Thyroid gland (tissue), 4 donors: ENCODE measurements around the gene ACLY. TPM values are rescaled to one million over a fixed set of nuclear protein-coding genes. Genes with fewer than 3 reads are reported as not detected.
"Not testable (repeated sequence)": the region's sequence is repeated elsewhere in the genome, so short reads cannot be mapped to it uniquely, and the experiment has no call there.

ENCODE experiments used
- DNase-seq, 2 donors: peaks; one replicate each; pipeline ENCODE4 v3.0.0-alpha.2; 2019
- H3K27ac ChIP-seq, 3 donors: fragments of 200-600 bp; sonication (generic); 1 replicate in 2 of 3; 2 replicates in 1 of 3; pipeline ENCODE4 v1.5.1; 2016 to 2019; ENCODE audit warnings: mild to moderate bottlenecking in 1 of 3, moderate library complexity in 1 of 3
- H3K27me3 ChIP-seq: fragments of 200-600 bp; sonication (generic); one replicate; pipeline ENCODE4 v1.5.1; 2019
- H3K36me3 ChIP-seq, 2 donors: fragments of 200-600 bp; sonication (generic); one replicate each; pipeline ENCODE4 v1.5.1; 2016 to 2019
- H3K4me1 ChIP-seq, 2 donors: fragments of 200-600 bp; sonication (generic); one replicate each; pipeline ENCODE4 v1.5.1; 2017 to 2019
- H3K4me3 ChIP-seq, 3 donors: fragments of 200-600 bp; sonication (generic); replicated peaks in 1 of 3; 1 replicate in 2 of 3; 2 replicates in 1 of 3; pipeline ENCODE4 v1.5.1; 2016; ENCODE audit warnings: mild to moderate bottlenecking in 1 of 3
- H3K9me3 ChIP-seq: fragments of 200-600 bp; sonication (generic); one replicate; pipeline ENCODE4 v1.5.1; 2017
- CTCF ChIP-seq, 6 experiments: fragments of 200-600 bp in 3 of 6; fragments of 450-650 bp in 3 of 6; sonication (generic) in 3 of 6; IDR thresholded peaks; one replicate each; pipeline ENCODE4 v1.5.1; 2016 to 2019; ENCODE audit warnings: antibody characterized with exemption in 6 of 6, mild to moderate bottlenecking in 2 of 6, inconsistent platforms in 1 of 6, moderate library complexity in 1 of 6
- POLR2A ChIP-seq, 2 donors: fragments of 450-650 bp; IDR thresholded peaks; one replicate each; pipeline ENCODE4 v1.6.1; 2017; ENCODE audit warnings: antibody characterized with exemption in 2 of 2, mild to moderate bottlenecking in 2 of 2, moderate library complexity in 1 of 2
- WGBS, 2 donors: methylation state at CpG; one replicate each; pipeline ENCODE4 v1.1.5; 2017; 5-methylcytosine and 5-hydroxymethylcytosine counted together
- intact Hi-C: fragments of 100-400 bp; cut with DNase I; formaldehyde crosslinking; loops from one replicate; pipeline ENCODE4 v1.15.1; 2023
- total RNA-seq, 4 donors: library from RNA; depleted of rRNA; stranded (reverse); fragments of >200 nt; gene quantifications; one replicate each; pipeline ENCODE4 v1.2.3, GENCODE V29; 2016

The ACLY gene
- total RNA-seq, 4 donors from 2014 or later = 62.6 to 85.2 (median 78.8) TPM

GRCh38 chr17:41837761-41838538 lies 80.8 kb downstream of the ACLY start, which contains the start of gene KLHL10:
KLHL10 (plus strand) TSS chr17:41837825; CDS start chr17:41837933, 108 bp downstream.
- no peak for DNase-seq
- H3K4me1 ChIP-seq = peaks cover 26% of the 10 kb centered on the region in 2 donors
- intact Hi-C loops = no loop called here
- no peaks in the 10 kb centered on the region for H3K9me3 ChIP-seq
- TF ChIP-seq CTCF (IDR thresholded peaks at IDR 0.05) (no peak), POLR2A (IDR thresholded peaks at IDR 0.05) (no peak)
- peak within 1 kb of the TSS; percentile 79 to 92 (median 88) for H3K27ac ChIP-seq
- no peaks in the 10 kb centered on the region for H3K27me3 ChIP-seq
- H3K4me3 ChIP-seq = no peak within 1 kb of the TSS
- 84 to 90% methylated on average over 14 to 15 of the region's 15 CpGs for WGBS, 2 donors
- no peaks in the 10 kb centered on the region for H3K36me3 ChIP-seq

- H3K9me3 ChIP-seq = no peaks in the 10 kb centered on the region
- WGBS, 2 donors = 43 to 52% methylated on average over 20 to 21 of the region's 21 CpGs
- TF ChIP-seq POLR2A (IDR thresholded peaks at IDR 0.05) = no peak
- TF ChIP-seq CTCF (IDR thresholded peaks at IDR 0.05) = no peak
- peak overlapping the region in 1 of 3 donors; percentile 93 for H3K4me3 ChIP-seq
- peaks cover 26% of the 10 kb centered on the region in 2 donors for H3K4me1 ChIP-seq
- no peaks in the 10 kb centered on the region for H3K27me3 ChIP-seq
- intact Hi-C loops = no loop called here
- DNase-seq = peak in 1 of 2 donors; percentile 28
- peak overlapping the region; percentile 79 to 92 (median 88) for H3K27ac ChIP-seq
- H3K36me3 ChIP-seq = peaks cover 0 to 6% of the 10 kb centered on the region in 2 donors
Observed at GRCh38 chr17:41836550-41837196, 82.1 kb downstream of the ACLY start.

GRCh38 chr17:41835800-41836549 lies 82.8 kb downstream of the ACLY start, which contains the start of gene NT5C3B:
NT5C3B (minus strand) TSS chr17:41836232; CDS start chr17:41836193, 39 bp downstream.
- no peaks in the 10 kb centered on the region for H3K27me3 ChIP-seq

GRCh38 chr17:41835214-41835799 lies 83.4 kb downstream of the ACLY start:
- H3K27ac ChIP-seq = peak overlapping the region; percentile 79 to 92 (median 88)
- no peak for DNase-seq
- peaks cover 17% of the 10 kb centered on the region in 2 donors for H3K4me1 ChIP-seq
- H3K36me3 ChIP-seq = peaks cover 3 to 16% of the 10 kb centered on the region in 2 donors
- H3K4me3 ChIP-seq = peak overlapping the region; percentile 61 to 93 (median 93)
- no peaks in the 10 kb centered on the region for H3K9me3 ChIP-seq
- no peaks in the 10 kb centered on the region for H3K27me3 ChIP-seq
- intact Hi-C loops = no loop called here
- WGBS, 2 donors = 20 to 25% methylated on average over 9 to 13 of the region's 13 CpGs
- TF ChIP-seq POLR2A (IDR thresholded peaks at IDR 0.05) (no peak), CTCF (IDR thresholded peaks at IDR 0.05) (no peak)

More at GRCh38 chr17:41835800-41836549, 82.8 kb downstream of the ACLY start, which contains the start of gene NT5C3B:
- H3K9me3 ChIP-seq = no peaks in the 10 kb centered on the region
- peak; percentile 63 to 69 for DNase-seq
- intact Hi-C loops = no loop called here
- WGBS, 2 donors = 1% methylated on average over 16 to 48 of the region's 72 CpGs
- H3K36me3 ChIP-seq = peaks cover 0 to 11% of the 10 kb centered on the region in 2 donors
- peaks cover 19 to 21% of the 10 kb centered on the region in 2 donors for H3K4me1 ChIP-seq
- peak within 1 kb of the TSS; percentile 79 to 92 (median 88) for H3K27ac ChIP-seq
- H3K4me3 ChIP-seq = peak within 1 kb of the TSS; percentile 61 to 93 (median 93)
- TF ChIP-seq CTCF (IDR thresholded peaks at IDR 0.05) = no peak
- TF ChIP-seq POLR2A (IDR thresholded peaks at IDR 0.05) = peak in 1 of 2 donors; percentile 62

- H3K27me3 ChIP-seq, H3K4me1 ChIP-seq, intact Hi-C loops, H3K9me3 ChIP-seq, DNase-seq, H3K4me3 ChIP-seq, H3K27ac ChIP-seq: not testable (repeated sequence)
- H3K36me3 ChIP-seq = peaks cover 36 to 56% of the 10 kb centered on the region in 2 donors
- WGBS, 2 donors = 86% methylated on average over 10 of the region's 10 CpGs
Observed at GRCh38 chr17:41829961-41830360, 88.8 kb downstream of the ACLY start.
